GM19043 (cell line): ENCODE measurements around the gene LRRC74B.
"Not testable (repeated sequence)": the region's sequence is repeated elsewhere in the genome, so short reads cannot be mapped to it uniquely, and the experiment has no call there.

ENCODE experiments used
- ATAC-seq: cut with Tn5 transposase; IDR thresholded peaks from one replicate; pipeline ENCODE4 v1.9.1; 2021; ENCODE audit warnings: low read depth; ENCODE audit not compliant: unreplicated experiment

Gene LRRC74B

GRCh38 chr22:21045585-21046294 is at the start of gene LRRC74B:
Gene LRRC74B (plus strand): TSS chr22:21045946. CDS start chr22:21045987, 41 bp downstream.
- ATAC-seq, result peak; percentile 59

- ATAC-seq, result no peak
Observed at GRCh38 chr22:20996031-20996410, 49.7 kb upstream of the LRRC74B start.

- ATAC-seq, result no peak
Observed at GRCh38 chr22:20996598-20997535, 48.9 kb upstream of the LRRC74B start.

- no peak for ATAC-seq
Observed at GRCh38 chr22:20997536-20998257, 48.0 kb upstream of the LRRC74B start.

- no peak for ATAC-seq
Observed at GRCh38 chr22:20998411-20999336, 47.1 kb upstream of the LRRC74B start.

GRCh38 chr22:20999350-21000206 is 46.2 kb upstream of the LRRC74B start:
- no peak for ATAC-seq

- ATAC-seq, result no peak
Observed at GRCh38 chr22:21000207-21000986, 45.3 kb upstream of the LRRC74B start.

GRCh38 chr22:21000987-21001600 is 44.7 kb upstream of the LRRC74B start:
- ATAC-seq, result no peak

- peak; percentile 78 for ATAC-seq
Observed at GRCh38 chr22:21001601-21002325, 44.0 kb upstream of the LRRC74B start, which contains the start of gene THAP7. Gene THAP7 (minus strand): TSS chr22:21002118. CDS start chr22:21001911, 207 bp downstream.

GRCh38 chr22:21003782-21004181 is 42.0 kb upstream of the LRRC74B start:
- ATAC-seq, result no peak

- ATAC-seq, result not testable (repeated sequence)
Observed at GRCh38 chr22:21009208-21009607, 36.5 kb upstream of the LRRC74B start.

GRCh38 chr22:21009638-21010425 is 35.9 kb upstream of the LRRC74B start:
- no peak for ATAC-seq

GRCh38 chr22:21010426-21011113 is 35.2 kb upstream of the LRRC74B start:
- ATAC-seq, result no peak

- no peak for ATAC-seq
Observed at GRCh38 chr22:21012446-21013407, 33.0 kb upstream of the LRRC74B start.
